Fibroblast of skin of abdomen (primary cell): ENCODE results near the gene ZCRB1. TPM values are rescaled to one million over a fixed set of nuclear protein-coding genes. Genes with fewer than 3 reads are reported as not detected.
A peak's percentile ranks its signal among the peaks of the same experiment; 100 is the strongest.
"Not testable (repeated sequence)": the region's sequence is repeated elsewhere in the genome, so short reads cannot be mapped to it uniquely, and the experiment has no call there.

Experiments used
- DNase-seq: peaks from one replicate; pipeline ENCODE4 v3.0.0-alpha.2; 2013
- polyA plus RNA-seq, 2 experiments: library from polyadenylated mRNA; unstranded; fragments of 120-200 nt; gene quantifications; one replicate each; pipeline ENCODE4 v1.2.1, GENCODE V29; 2013; ENCODE audit not compliant: insufficient read length in 2 of 2

The ZCRB1 gene, protein sequence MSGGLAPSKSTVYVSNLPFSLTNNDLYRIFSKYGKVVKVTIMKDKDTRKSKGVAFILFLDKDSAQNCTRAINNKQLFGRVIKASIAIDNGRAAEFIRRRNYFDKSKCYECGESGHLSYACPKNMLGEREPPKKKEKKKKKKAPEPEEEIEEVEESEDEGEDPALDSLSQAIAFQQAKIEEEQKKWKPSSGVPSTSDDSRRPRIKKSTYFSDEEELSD
- 80.3 TPM for polyA plus RNA-seq (2013, experiment 1 of 2; ENCODE audit: insufficient read length)
- 86.3 TPM for polyA plus RNA-seq (2013, experiment 2 of 2; ENCODE audit: insufficient read length)

DNA sequence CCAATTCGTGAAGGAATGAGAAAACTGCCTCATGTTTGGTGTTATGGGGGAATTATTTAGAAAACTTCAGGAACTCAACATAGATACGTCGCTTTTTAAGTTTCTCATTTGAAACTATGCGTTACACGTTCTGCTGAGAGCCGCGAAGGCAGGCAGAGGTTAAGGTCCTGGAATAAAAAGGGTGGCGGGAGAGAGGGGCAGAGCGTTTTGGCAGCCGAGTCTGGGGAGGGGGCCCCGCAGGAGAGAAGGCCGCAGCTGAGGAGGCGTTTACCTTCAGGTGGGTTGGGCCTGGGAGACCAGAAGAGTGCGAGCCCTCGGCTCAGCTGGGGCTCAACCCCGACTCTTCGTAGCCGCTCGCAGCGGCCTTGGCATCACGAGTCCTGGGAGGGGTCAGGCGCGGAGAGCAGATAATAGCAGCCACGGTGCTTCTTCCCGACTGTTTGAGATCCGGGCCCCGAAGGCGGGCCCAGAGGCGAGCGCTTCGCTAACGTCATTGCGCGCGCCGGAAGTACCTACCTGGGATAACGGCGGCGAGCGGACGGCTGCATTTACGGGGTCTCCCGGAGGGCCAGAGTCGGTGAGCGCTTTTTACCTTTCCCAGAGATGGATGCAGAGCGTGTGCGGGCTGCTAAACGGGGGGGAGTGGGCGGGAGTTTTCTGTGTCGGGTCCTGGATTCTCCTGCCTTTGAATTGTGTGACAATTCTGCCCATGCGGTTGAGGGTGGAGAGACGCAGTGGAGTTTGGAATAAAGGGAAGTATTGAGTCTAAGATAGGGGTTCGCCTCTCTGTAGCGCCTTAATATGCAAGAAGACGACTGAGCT is at the start of gene ZCRB1, which contains the start of gene PPHLN1:
Gene ZCRB1, minus strand, starts transcription at position 442 of the 822 bp plus-strand sequence. CDS start 1,992 bp downstream, outside the sequence.
Gene PPHLN1, plus strand, starts transcription at position 515 of the 822 bp plus-strand sequence. CDS start 9,736 bp downstream, outside the sequence.
- peak; percentile 75 for DNase-seq

DNA sequence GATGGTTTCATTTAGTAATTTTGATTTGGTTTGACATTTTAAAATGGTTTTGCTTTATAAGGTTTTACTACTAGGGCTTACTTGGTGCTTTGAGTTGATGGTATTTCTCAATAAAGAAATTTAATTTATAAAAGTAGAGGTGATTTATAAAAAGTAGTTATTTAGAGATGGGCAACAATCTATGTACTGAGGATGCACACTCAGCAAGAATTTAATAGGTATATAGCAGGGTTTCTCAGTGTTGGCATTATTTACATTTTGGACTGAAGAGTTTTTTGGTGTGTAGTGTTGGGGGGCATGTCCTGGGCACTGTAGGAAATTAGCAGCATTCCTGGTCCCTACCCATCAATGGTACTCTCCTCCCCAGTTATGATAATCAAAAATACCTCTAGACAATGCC is 47.8 kb upstream of the ZCRB1 start:
- no peak for DNase-seq

DNA sequence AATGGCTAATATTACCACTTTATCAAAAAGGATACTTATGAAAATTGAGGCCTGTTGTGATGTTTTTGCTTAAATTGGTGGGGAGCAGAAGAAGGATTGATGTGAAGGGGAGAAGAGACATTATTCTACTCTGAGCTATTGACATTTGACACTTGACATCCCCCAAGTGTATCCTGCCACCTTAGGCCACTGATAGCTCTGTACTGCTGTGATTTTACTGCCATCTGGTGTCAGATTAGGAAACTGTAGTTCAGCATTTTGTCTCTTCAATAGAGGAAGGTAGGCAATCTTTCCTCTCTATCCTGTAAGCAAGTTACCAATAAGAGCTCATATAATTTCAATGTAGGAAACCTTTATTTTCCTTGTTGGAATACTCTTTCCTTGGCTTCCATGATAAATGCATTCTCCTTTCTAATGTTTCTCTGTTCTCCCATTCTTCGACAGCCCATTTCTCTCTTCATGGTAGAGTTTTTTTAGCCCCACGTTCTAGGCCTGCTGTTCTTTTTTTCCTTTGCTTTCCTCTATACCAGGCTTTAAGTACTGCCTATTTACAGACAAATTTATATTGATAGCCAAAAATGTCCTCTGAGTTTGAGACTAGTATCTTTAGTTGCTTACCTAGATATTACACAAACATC is 46.4 kb upstream of the ZCRB1 start:
- peak; percentile 41 for DNase-seq

DNA sequence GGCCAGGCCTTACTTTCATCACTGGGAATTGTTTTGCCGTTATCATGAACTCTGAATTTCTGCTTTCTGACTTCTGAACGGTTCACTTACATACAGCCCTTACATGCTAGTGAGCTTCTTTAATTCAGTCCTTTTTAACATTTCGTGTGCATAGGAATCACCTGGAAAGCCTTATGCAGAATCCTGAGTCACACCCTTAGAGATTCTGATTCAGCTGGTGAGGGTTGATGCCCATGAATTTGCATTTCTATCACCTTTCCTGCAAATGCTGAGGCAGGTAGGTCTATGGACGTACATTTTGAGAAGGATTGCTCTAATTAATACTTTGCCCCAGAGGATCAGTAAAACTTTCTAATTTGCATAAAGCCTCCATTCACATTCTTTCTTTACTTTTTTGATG is 44.1 kb upstream of the ZCRB1 start:
- DNase-seq: no peak

DNA sequence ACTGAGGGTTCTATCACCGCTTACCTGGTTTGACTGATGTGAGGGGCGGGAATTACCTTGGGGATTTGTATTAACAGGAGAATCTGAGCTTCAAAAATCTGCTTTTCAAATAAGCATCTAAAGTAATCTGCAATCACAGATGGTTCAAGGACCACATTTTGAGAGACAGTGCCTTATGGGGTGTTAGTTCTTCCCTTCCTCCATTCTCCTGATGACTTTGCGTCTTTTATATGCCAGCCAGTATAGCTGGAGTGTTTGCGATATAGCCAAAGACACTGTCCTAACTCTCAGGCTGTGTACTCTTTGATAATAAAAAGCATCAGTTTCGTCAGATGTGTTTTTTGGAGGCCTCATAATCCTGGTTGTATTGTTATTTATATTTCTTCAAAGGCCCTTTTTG is 39.6 kb upstream of the ZCRB1 start:
- DNase-seq: no peak

DNA sequence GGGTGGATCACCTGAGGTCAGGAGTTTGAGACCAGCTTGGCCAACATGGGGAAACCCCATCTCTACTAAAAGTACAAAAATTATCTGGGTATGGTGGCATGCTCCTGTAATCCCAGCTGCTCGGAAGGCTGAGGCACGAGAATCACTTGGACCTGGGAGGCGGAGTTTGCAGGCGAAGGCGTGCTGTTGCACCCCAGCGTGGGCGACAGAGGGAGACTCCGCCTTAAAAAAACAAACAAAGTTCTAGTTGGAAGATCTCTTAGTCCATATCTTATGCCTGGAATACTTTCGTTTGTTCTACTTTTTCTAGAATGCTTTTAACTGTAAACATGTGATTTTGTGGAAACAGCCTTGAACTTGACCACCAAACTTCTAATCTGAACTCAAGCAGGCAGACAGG is 38.8 kb upstream of the ZCRB1 start:
- DNase-seq: no peak

DNA sequence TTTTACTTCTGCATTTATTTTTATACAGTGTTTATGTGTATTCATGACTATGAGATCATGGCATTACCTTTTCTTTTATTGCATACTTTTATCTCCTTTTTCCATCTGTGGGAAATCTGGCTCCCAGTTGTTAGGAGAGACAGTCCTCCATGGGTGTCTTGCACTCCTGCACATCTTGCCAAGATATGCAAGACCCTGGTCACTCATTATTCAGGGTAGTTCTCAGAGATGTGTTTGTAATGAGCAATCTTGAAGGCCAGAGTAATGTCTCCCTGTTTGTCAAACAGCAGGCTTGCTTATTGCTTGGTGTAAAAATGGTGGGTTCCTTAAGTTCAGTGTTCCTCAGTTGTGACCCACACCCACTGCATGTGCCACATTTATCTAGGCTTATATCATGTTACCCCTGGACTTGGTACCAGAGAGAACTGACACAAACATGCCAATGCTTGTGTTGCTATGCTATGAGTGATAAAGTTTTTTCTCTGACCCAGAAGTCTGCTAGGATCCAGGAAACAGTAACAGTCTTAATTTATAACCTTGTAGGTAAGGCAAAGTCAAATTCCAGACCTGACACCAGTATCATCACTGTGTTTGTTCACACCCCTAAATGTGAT is 36.9 kb upstream of the ZCRB1 start:
- no peak for DNase-seq

DNA sequence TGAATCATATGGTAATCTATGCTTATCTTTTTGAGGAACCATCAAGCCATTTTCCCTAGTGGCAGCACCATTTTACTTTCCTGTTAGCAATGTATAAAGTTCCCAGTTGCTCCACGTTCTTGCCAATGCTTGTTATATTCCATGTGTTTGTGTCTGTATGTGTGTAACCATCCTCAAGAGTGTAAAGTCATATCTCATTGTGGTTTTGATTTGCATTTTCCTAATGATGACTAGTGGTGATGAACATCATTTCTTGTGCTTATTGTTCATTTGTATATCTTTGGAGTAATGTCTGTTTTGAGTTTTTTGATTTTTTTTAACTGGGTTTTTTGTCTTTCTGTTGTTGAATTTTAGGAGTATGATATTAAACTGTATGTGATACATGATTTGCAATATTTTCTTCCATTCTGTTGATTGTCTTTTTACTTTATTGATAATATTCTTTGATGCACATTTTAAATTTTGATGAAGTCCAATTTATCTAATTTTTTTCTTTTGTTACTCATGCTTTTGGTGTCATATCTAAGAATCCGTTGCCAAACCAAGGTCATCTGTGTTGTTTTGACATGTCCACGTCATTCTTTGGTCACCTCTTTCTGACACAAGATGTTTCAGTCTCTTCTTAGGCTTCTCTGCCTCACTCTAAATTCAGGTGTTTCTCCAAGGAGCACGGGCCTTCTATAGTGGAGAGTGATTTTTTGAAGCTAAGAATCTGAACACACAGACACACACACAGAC is 36.2 kb upstream of the ZCRB1 start:
- DNase-seq: no peak

DNA sequence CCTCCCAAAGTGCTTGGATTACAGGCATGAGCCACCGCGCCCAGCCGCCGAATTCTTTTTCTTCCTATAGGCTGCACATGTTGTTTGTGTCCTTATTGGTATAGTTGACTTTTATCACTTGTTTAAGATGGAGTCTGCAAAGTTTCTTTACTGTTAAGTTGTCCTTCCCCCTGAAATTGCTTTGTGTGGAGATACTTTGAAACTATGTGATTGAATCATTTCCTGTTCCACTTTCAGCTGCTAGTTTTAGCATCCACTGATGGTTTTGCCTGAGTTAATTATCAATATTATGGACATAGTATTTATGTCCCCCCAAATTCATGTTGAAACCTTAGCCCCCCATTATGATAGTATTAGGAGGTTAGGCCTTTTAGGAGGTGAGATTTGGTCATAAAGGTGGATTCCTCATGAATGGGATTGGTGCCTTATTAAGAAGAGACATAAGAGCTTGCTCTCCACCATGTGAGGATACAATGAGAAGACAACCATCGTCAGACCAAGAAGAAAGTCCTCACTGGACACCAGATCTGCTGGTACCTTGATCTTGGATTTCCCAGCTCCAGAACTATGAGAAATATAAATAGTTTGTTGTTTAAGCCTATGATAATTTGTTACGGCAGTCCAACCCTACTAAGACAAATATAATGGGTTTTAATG is 35.0 kb upstream of the ZCRB1 start:
- peak; percentile 26 for DNase-seq

DNA sequence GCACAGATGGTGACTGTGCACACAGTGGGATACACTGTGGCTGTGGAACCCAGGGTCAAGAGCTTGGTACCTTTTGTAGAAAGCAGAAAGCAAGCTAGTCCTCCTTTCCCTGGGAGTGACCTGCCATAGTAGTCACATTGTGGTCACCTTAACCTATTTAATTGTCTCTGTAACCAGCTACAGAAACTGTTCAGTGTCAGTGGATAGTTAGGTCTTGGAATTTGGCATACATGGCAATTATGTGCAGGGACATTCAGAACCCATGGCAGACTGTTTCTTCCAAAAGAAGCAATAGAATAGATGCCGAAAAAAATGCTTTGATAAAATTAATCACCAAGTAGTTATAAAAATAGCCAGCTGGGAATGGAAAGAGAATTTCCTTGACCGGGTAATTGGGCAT is 30.4 kb upstream of the ZCRB1 start:
- DNase-seq: no peak

DNA sequence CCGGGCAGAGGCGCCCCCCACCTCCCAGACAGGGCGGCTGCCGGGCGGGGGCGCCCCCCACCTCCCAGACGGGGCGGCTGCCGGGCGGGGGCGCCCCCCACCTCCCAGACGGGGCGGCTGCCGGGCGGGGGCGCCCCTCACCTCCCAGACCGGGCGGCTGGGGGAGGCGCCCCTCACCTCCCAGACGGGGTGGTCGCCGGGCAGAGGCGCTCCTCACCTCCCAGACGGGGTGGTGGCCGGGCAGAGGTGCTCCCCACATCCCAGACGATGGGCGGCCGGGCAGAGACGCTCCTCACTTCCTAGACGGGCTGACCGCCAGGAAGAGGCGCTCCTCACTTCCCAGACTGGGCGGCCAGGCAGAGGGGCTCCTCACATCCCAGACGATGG is 24.1 kb upstream of the ZCRB1 start:
- DNase-seq: not testable (repeated sequence)

DNA sequence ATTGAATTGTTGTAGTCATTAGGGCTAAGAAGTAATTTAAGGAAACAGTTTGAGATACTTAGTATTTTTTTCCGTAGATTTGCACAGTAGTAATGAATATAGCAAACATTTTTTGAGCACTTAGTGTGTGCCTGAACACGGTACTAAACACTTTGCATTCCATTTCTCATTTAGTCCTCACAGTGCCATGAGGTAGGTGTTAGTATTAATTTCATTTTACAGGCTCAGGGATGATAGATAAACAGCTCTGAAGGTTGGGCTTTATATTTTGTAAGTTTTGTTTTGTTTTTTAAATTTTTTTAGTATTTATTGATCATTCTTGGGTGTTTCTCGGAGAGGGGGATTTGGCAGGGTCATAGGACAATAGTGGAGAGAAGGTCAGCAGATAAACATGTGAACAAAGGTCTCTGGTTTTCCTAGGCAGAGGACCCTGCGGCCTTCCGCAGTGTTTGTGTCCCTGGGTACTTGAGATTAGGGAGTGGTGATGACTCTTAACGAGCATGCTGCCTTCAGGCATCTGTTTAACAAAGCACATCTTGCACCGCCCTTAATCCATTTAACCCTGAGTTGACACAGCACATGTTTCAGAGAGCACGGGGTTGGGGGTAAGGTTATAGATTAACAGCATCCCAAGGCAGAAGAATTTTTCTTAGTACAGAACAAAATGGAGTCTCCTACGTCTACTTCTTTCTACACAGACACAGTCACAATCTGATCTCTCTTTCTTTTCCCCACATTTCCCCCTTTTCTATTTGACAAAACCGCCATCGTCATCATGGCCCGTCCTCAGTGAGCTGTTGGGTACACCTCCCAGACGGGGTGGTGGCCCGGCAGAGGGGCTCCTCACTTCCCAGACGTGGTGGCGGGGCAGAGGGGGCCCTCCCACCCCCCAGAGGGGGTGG is 23.5 kb upstream of the ZCRB1 start:
- DNase-seq: not testable (repeated sequence)

DNA sequence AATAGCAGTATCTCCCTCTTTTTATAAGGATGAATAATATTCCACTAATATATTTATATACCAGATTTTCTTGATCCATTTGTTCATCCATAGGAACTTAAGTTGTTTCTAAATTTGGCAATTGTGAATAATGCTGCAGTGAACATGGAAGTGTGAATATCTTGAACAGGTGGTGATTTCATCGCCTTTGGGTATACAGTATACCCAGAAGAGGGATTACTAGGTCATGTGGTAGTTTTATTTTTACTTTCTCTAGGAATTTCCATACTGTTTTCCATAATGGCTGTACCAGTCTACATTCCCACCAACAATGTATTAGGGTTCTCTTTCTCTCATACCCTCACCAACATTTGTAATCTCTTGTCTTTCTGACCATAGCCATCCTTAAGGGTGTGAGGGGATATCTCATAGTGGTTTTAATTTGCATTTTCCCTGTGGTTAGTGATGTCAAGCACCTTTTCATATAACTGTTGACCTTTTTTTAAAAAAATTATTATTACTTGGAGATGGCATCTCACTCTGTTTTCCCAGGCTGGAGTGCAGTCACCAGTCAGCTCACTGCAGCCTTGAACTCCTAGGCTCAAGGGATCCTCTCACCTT is 20.6 kb upstream of the ZCRB1 start:
- no peak for DNase-seq

DNA sequence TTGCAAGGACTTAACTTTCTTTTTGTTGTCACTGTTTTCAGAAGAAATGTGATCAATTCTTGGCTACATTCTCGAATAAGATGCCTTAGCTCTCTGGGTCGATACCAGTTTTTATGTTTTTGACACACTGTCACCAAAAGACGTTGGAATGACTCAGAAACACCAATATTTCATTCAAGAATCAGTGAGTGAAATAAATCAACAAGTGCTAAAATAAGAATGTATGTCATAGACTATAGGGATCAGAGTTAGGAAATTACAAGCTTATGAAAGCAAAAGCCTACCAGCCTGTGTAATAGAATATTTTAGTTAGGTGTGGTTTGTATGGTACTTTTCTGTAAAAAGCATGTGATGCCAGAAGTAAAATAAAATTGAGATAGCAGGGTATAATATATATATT is 17.8 kb upstream of the ZCRB1 start:
- no peak for DNase-seq

DNA sequence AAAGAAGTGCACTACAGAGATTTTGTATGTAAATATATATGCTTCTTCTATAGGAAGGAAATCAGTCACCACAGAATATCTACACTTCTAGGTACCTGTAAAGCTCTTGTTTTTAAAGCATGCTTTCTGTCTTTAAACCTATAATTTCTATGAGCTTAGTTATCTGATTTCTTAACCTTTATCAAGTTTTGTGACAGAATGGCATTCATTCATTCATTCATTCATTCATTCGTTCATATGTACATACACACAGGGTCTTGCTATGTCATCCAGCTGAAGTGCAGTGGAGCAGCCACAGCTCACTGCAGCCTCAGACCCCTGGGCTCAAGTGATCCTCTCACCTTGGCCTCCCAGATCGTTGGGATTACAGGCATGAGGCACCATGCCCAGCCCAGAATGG is 16.1 kb upstream of the ZCRB1 start:
- no peak for DNase-seq

DNA sequence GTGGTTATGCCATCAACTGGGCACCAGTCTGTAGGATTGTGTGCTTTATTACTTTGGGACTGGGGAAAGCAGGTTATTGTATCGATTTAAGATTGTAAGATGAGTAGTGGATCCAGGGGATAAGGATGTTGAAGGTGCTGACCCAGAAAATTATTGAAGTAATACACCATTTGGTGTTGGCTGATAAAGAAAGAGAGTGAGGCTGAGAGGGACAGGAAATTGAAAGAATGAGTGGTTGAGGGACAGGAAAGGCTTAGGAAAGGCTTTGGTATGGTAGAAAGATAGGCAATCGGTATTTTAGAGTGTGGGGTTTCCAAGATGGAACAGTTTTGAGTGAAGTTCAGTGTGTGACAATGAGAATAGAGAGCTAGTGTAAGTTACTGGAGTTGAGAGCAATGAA is 12.4 kb upstream of the ZCRB1 start:
- DNase-seq: no peak

DNA sequence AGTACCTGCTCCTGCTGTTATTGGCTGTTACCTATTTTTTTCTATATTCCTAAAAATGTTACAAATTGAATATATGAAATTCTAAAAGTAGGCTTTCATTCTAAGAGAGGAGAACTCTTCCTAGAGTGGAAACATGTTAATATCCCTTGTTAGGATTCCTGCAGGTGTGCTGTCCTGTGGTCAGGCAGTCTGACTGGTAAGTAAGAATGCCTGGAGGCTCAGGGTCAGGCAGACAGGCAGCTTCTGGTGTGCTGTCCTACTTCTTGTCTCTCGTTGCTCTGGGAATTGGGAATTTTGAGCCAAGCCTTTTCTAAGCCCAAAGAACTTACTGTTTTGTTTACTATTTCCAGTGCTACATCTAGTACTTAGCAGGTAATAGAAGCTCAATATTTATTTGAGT is 10.4 kb upstream of the ZCRB1 start:
- no peak for DNase-seq

DNA sequence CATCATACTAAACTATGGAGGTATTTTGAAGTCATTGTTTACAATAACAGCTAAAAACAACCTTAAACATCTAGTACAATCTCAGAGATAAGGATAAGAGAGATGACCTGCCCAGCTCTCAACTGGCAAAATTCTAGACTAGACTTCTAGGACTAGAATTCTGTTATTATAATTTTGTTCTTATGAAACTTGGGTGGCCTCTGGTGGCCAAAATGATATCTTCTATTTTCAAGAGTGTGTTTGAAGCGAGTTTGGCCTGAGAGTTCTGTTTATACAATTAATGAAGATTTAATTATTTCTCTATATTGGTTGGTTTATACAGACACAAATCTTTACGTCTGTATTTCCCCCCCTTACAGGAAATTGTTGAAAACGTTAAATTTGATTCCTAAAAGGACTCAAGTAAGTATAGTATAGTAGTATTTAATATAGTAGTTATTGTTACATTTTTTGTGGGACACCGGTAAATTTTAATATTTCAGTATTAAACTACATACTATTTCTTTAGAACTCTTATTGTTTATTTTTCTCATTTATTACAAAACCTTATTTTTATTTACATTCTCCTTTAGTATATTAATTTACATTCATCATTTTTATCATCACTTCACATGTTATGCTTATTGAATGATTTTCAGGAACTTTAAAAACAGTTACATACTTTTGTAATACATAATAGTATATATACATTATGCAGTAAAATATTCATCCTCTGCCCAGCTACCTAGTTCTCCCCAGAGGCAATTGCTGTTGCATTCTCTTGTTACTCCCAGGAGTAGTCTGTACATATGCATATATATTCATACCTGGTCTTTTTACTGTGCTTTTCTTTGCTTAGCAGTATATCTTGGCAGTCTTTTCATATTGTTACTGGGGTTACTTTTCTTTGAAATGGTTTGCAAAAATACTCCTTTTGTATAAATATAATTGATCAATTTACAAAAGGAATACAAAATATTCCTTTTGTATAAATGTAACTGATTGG is 6.7 kb upstream of the ZCRB1 start:
- peak; percentile 40 for DNase-seq

DNA sequence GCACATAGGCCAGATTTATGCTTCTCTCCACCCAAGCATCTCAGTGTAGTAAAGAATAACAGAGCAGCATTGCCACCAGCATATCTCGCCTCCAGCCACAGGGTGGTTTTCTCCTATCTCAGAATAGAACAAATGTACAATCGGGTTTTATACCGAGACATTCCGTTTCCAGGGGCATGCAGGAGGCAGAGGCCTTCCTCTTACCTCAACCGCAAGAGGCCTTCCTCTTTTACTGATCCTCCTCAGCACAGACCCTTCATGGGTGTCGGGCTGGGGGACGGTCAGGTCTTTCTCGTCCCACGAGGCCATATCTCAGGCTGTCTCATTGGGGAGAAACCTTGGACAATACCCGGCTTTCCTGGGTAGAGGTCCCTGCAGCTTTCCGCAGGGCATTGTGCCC is 4.2 kb upstream of the ZCRB1 start:
- DNase-seq: not testable (repeated sequence)
